ENCODE data around the gene GRAMD1C.
A peak's percentile ranks its signal among the peaks of the same experiment; 100 is the strongest.

The GRAMD1C gene

GRCh38 chr3:113838631-113839209, at the start of gene GRAMD1C:
GRAMD1C (plus strand) TSS chr3:113838788; CDS start chr3:113838910, 122 bp downstream.
- peak within 1 kb of the TSS; percentile 70 for H3K4me3 ChIP-seq (ENCODE audit: low read length)
- TF ChIP-seq CTCF (conservative IDR thresholded peaks at IDR 0.05; ENCODE audit: low read length) = peak; percentile 80
- DNase-seq (ENCODE audit: low read depth) = peak; percentile 89

GRCh38 chr3:113791381-113791780, 47.2 kb upstream of the GRAMD1C start:
- no peak for DNase-seq (ENCODE audit: low read depth)
- TF ChIP-seq CTCF (conservative IDR thresholded peaks at IDR 0.05; ENCODE audit: low read length) = no peak

GRCh38 chr3:113794526-113794925, 44.1 kb upstream of the GRAMD1C start:
- DNase-seq (ENCODE audit: low read depth) = no peak
- no peak overlapping the region for H3K4me3 ChIP-seq (ENCODE audit: low read length)
- no peak for TF ChIP-seq CTCF (conservative IDR thresholded peaks at IDR 0.05; ENCODE audit: low read length)

More at GRCh38 chr3:113791381-113791780, 47.2 kb upstream of the GRAMD1C start:
- no peak overlapping the region for H3K4me3 ChIP-seq (ENCODE audit: low read length)

GRCh38 chr3:113795693-113796092, 42.9 kb upstream of the GRAMD1C start:
- no peak for TF ChIP-seq CTCF (conservative IDR thresholded peaks at IDR 0.05; ENCODE audit: low read length)
- H3K4me3 ChIP-seq (ENCODE audit: low read length) = no peak overlapping the region
- no peak for DNase-seq (ENCODE audit: low read depth)

- TF ChIP-seq CTCF (conservative IDR thresholded peaks at IDR 0.05; ENCODE audit: low read length) = no peak
- no peak overlapping the region for H3K4me3 ChIP-seq (ENCODE audit: low read length)
- DNase-seq (ENCODE audit: low read depth) = no peak
Measured at GRCh38 chr3:113802795-113803455, 35.7 kb upstream of the GRAMD1C start.

- no peak for DNase-seq (ENCODE audit: low read depth)
- H3K4me3 ChIP-seq (ENCODE audit: low read length) = no peak overlapping the region
- TF ChIP-seq CTCF (conservative IDR thresholded peaks at IDR 0.05; ENCODE audit: low read length) = no peak
Measured at GRCh38 chr3:113804661-113805060, 33.9 kb upstream of the GRAMD1C start.

GRCh38 chr3:113805249-113805648, 33.3 kb upstream of the GRAMD1C start:
- H3K4me3 ChIP-seq (ENCODE audit: low read length) = no peak overlapping the region
- no peak for DNase-seq (ENCODE audit: low read depth)
- TF ChIP-seq CTCF (conservative IDR thresholded peaks at IDR 0.05; ENCODE audit: low read length) = no peak
